COR-L47 (cell line): ENCODE measurements around the gene NLRC5.
"Not testable (repeated sequence)": the region's sequence is repeated elsewhere in the genome, so short reads cannot be mapped to it uniquely, and the experiment has no call there.

Experiments
- DNase-seq: peaks from one replicate; lab custom pipeline; 2025; lab: John Stamatoyannopoulos, UW

NLRC5 gene

GRCh38 chr16:57071831-57072582 lies 82.7 kb downstream of the NLRC5 start:
- DNase-seq = no peak

GRCh38 chr16:57072616-57073275 lies 83.4 kb downstream of the NLRC5 start:
- no peak for DNase-seq

DNA sequence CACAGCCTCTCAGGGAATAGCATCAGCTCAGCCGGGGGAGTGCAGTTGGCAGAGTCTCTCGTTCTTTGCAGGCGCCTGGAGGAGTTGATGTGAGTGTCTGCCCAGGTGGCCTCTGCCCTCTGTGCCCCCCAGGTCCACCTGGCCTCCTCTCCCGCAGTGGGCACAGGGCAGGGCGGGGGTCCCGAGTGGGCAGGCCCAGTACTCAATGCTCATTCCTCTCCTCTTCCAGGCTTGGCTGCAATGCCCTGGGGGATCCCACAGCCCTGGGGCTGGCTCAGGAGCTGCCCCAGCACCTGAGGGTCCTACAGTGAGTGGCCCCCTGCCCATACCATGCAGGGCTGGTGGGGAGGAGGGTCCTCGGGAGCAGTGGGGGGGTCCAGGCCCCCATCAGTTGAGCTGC lies 88.4 kb downstream of the NLRC5 start:
- no peak for DNase-seq

GRCh38 chr16:57081744-57082143 lies 92.4 kb downstream of the NLRC5 start:
- no peak for DNase-seq

GRCh38 chr16:57082664-57083063 lies 93.3 kb downstream of the NLRC5 start:
- no peak for DNase-seq

GRCh38 chr16:57083485-57084126 lies 94.2 kb downstream of the NLRC5 start:
- DNase-seq = no peak

DNA sequence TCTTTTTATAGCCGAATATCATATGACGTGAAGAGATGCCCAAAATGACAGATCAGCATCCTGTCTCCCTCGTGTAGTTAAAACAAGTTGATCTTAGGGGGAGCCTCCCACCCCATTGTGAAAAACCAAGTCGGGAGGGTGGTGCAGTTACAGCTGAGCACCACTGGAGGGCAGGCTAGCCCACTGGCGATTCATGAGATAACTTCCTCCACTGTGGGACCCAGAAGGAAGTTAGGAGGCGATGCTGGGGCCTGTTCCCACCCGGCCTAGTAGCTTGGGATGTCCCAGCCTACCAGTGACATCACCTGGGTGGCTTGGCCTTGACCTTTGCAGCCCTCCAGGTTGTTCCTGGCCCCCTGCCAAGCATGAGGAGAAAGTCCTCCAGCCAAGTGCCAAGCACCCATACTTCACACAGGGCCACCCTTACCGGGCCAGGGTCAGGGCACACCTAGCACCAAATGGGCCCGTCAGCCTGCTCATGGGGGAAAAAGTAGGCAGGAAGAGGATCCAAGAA lies 95.0 kb downstream of the NLRC5 start:
- DNase-seq = peak; percentile 63

DNA sequence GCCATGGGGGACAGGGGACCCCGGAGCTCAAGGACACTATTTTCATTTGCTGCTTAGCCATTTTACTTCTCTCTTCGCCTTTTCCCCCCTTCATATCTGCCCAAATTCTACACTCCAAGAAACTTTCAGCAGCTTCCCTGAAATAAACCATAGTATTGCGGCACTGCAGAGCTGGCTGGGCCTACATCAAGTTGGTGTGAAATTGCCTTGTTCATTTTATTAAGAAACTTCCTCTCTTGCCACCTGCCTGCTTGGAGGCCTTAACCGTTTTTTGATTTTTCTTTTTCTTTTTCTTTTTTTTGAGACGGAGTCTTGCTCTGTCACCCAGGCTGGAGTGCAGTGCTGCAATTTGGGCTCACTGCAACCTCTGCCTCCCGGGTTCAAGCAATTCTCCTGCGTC lies 95.6 kb downstream of the NLRC5 start:
- DNase-seq = no peak

GRCh38 chr16:57087003-57087402 lies 97.6 kb downstream of the NLRC5 start:
- DNase-seq = no peak

DNA sequence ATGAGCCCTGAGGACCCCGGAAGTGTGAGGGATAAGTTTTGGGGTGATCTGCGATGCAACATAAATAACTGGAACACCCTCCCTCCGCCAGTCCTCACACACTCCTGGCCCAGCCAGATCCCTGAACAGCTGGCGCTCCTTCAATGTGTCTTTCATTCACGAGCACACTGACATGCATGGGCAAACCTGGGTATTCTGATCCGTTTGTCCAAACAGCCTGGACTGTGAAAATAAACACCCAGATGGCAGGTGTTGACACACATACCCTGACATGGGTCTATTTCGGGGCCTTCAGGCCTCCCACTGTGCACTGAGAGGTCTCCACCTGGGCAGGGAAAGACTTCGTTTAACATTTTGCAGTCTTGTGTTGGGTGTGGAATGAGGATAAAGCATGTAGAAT lies 100.0 kb downstream of the NLRC5 start:
- DNase-seq = no peak

DNA sequence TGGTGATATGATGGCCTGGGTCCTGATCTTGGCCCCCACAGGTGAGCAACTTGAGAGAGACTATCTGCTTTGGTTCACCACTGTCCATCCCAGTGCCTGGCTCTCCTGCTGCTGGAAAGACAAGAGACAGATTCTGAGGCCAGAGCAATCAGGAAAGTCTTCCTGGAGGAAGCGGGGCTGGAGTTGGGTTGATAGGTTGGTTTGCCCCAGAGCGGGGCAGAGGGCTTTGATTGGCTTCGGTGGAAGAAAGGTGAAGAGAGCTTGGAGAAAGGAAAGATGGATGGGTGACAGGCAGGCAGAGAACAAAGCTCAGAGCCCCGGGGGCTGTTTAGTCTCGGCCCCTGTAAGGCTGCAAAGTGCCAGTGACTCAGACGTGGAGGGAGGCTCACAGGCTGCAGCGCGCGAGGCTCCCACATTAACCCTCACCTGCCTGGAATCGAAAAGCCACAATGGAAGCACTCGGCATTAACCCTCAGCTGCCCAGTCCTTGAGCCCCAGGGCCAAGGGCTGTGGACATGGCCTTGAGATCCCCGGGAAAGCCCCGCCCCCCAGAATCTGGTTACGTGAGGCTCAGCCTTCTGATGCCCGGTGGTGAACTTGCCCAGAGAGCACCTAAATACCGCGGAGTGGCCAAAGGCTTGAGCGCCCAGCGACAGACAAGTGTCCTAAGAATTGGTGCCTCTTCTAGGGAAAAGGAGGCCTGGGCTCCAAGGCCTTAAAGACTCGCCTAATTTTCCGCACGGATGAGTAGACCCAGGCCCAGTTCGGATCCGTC lies 102.0 kb downstream of the NLRC5 start:
- no peak for DNase-seq

GRCh38 chr16:57091975-57092785 lies 102.8 kb downstream of the NLRC5 start, which contains the start of gene CPNE2:
Gene CPNE2 (plus strand): TSS chr16:57092583. CDS start chr16:57110743, 18,160 bp downstream.
- DNase-seq = peak; percentile 25

DNA sequence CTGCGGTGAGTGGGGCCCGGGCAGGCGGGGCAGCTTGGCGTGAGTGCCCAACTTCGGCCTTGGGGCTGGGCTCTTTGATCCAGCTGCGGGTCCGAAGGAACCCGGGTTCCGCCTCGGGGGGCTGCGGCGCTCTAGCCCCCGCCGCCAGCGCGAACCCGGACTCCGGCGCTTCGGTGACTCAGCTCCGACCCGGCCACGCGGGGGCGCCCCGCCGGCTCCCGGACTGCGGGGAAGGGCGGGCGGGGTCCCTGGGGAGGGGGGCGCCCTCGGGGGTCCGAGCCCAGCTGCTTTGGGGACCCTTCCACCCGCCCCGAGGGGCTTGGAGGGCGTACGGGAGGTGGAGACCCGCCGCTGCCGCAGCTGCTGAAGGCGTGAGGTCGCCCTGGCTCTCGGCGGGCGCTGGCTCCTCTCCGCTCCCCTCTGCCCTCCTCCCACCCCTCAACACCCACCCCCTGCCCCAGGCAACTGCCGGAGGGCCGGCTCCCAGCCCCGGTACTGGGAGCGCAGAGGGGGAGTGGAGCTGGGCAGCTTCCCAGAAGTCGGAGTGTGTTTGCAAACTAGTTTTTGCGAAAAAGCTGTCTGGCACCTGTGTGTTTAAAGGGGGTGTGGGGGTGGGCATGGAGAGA lies 103.5 kb downstream of the NLRC5 start:
- no peak for DNase-seq

DNA sequence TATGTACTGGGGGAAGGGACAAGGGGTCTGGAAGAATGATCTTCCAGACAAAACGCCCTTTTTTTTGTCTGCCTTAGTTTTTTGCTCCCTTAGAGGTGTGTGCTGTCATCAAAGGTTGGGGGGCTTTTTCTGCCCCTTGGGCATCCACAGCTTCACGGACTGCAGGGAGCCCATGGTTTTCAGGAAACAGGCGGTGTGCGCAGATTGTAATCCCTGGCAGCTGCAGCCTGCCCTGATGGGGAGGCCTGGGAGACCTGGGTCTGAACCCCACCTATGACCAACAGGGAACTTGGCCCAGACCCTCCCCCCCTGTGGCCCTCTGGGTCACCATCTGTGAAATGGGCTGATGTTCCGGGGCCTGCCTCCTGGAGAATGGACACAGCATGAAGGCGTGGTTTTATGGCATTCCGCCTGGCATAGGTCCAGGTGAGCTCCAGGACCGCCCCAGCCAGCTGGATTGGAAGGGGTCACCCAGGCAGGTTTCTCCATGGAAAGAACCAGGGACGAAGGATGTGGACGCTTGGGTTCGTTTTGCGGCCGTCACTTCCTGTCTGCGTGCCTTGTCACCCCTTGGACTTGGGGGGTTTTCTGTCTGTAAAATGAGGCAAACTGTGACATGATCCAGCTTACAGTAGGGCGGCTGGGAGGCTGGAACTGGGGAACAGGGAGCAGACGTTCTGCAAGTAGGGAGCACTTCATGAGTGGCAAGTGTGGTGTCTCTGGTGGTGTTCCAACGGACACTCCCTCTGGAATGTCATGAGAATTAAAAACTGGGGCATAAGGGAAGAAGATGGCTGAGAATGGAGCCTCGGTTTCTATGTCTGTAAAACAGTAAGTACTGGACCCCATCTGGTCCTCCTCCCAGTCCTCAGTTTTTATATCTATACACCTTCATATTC lies 104.6 kb downstream of the NLRC5 start:
- no peak for DNase-seq

GRCh38 chr16:57094911-57095310 lies 105.6 kb downstream of the NLRC5 start:
- DNase-seq = no peak

DNA sequence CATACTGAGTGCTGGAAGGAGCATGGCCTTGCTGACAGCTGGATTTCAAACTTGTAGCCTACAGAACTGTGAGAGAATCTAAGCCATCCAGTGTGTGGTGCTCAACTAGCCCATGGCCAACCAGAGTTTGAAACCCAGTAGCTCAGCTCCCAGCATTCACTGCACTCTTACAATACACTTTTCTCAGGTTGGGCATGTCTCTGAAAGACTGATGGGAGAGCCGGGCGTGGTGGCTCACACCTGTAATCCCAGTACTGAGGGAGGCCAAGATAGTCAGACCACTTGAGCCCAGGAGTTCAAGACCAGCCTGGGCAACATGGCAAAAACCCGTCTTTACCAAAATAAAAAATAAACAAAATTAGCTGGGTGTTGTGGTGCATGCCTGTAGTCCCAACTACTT lies 106.8 kb downstream of the NLRC5 start:
- no peak for DNase-seq

- no peak for DNase-seq
Measured at GRCh38 chr16:57096793-57097192, 107.4 kb downstream of the NLRC5 start.

- DNase-seq = no peak
Measured at GRCh38 chr16:57098188-57098841, 109.0 kb downstream of the NLRC5 start.

DNA sequence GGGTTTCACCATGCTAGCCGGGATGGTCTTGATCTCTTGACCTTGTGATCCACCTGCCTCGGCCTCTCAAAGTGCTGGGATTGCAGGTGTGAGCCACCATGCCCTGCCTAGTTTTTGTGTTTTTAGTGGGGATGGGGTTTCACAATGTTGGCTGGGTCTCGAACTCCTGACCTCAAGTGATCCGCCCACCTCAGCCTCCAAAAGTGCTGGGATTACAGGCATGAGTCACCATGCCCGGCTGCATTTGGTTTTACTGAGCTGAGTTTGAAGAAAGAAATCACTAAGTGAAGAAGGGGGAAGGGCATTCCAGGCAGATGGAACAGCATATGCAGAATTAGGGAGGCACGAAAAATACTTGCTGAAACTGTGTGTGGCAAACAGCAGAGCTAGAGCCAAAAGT lies 110.6 kb downstream of the NLRC5 start:
- not testable (repeated sequence) for DNase-seq
